GM11168 (cell line): ENCODE data around the gene XPNPEP2.

Experiments used
- in situ Hi-C: fragments of 300-500 bp; cut with MboI; formaldehyde crosslinking; loops from one replicate; pipeline ENCODE4 v1.12.0; 2022; ENCODE audit warnings: low sequenced_read_pairs; ENCODE audit not compliant: unreplicated experiment

Gene XPNPEP2

GRCh38 chrX:129738466-129739308 lies at the start of gene XPNPEP2:
Gene XPNPEP2 (plus strand): TSS chrX:129738979. CDS start chrX:129739214, 235 bp downstream.
- in situ Hi-C loops: loop anchor here (25.0 kb wide), 1 partner anchor 126 kb away; no protein-coding TSS in a partner anchor

- in situ Hi-C loops: no loop called here
Observed at GRCh38 chrX:129689796-129690195, 49.0 kb upstream of the XPNPEP2 start.

GRCh38 chrX:129690435-129690834 lies 48.3 kb upstream of the XPNPEP2 start:
- in situ Hi-C loops: no loop called here

GRCh38 chrX:129693354-129693753 lies 45.4 kb upstream of the XPNPEP2 start:
- in situ Hi-C loops: no loop called here

GRCh38 chrX:129694805-129695204 lies 44.0 kb upstream of the XPNPEP2 start:
- in situ Hi-C loops: no loop called here

- in situ Hi-C loops: no loop called here
Observed at GRCh38 chrX:129695535-129695934, 43.2 kb upstream of the XPNPEP2 start.

GRCh38 chrX:129695937-129696336 lies 42.8 kb upstream of the XPNPEP2 start:
- in situ Hi-C loops: no loop called here

GRCh38 chrX:129696463-129697155 lies 42.2 kb upstream of the XPNPEP2 start:
- in situ Hi-C loops: no loop called here

- in situ Hi-C loops: no loop called here
Observed at GRCh38 chrX:129697204-129697829, 41.5 kb upstream of the XPNPEP2 start.

- in situ Hi-C loops: no loop called here
Observed at GRCh38 chrX:129698150-129698549, 40.6 kb upstream of the XPNPEP2 start.

GRCh38 chrX:129700536-129700935 lies 38.2 kb upstream of the XPNPEP2 start:
- in situ Hi-C loops: no loop called here

GRCh38 chrX:129701624-129702069 lies 37.1 kb upstream of the XPNPEP2 start:
- in situ Hi-C loops: no loop called here

- in situ Hi-C loops: no loop called here
Observed at GRCh38 chrX:129704491-129704890, 34.3 kb upstream of the XPNPEP2 start.

GRCh38 chrX:129705377-129705925 lies 33.3 kb upstream of the XPNPEP2 start:
- in situ Hi-C loops: no loop called here

GRCh38 chrX:129705988-129706387 lies 32.8 kb upstream of the XPNPEP2 start:
- in situ Hi-C loops: no loop called here

- in situ Hi-C loops: no loop called here
Observed at GRCh38 chrX:129706400-129707072, 32.2 kb upstream of the XPNPEP2 start.

- in situ Hi-C loops: no loop called here
Observed at GRCh38 chrX:129714581-129714980, 24.2 kb upstream of the XPNPEP2 start.

GRCh38 chrX:129716507-129716906 lies 22.3 kb upstream of the XPNPEP2 start:
- in situ Hi-C loops: no loop called here

- in situ Hi-C loops: no loop called here
Observed at GRCh38 chrX:129717892-129718291, 20.9 kb upstream of the XPNPEP2 start.

GRCh38 chrX:129718676-129719075 lies 20.1 kb upstream of the XPNPEP2 start:
- in situ Hi-C loops: no loop called here
